HG02973 (cell line): ENCODE data around the gene EPHB3.

Experiments used
- ATAC-seq: cut with Tn5 transposase; IDR thresholded peaks from one replicate; pipeline ENCODE4 v1.9.1; 2021; ENCODE audit warnings: moderate library complexity; ENCODE audit not compliant: unreplicated experiment

Gene EPHB3

GRCh38 chr3:184543256-184543655 is 18.3 kb upstream of the EPHB3 start:
- no peak for ATAC-seq

DNA sequence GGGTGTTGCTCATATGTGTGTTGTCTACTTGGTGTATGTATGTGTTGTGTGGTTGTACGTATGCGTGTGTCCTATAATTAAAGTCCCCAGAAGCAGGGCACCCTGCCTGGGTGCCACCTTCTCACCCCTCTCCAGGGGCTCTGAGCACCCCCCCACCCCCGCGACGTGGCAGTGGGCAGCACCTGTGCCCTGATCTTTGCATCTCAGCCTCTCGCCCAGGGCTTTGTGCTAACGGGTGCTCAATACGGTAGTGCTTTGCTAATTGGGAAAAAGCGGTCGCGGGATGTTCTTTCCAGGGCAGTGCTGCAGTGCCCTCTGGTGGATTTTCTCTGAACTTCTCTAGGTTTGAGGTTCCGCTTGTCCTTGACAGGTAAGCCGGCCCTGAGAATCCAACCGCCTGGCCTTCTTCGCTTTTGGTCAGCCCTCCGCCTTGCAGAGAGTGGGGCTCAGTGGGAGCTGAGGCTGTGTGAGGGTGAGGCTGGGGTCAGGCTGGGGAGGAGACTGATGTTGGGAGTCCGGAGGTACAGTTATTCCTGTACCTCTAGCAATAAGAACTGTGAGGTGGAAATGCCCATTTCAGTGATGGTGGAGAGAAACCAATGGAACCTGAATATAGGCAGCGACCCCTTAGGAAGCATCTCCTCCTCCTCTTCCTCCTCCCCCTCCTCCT is 17.6 kb upstream of the EPHB3 start:
- ATAC-seq: peak; percentile 59

- ATAC-seq: no peak
Observed at GRCh38 chr3:184544513-184544861, 17.1 kb upstream of the EPHB3 start.

- ATAC-seq: no peak
Observed at GRCh38 chr3:184545769-184546168, 15.8 kb upstream of the EPHB3 start.

DNA sequence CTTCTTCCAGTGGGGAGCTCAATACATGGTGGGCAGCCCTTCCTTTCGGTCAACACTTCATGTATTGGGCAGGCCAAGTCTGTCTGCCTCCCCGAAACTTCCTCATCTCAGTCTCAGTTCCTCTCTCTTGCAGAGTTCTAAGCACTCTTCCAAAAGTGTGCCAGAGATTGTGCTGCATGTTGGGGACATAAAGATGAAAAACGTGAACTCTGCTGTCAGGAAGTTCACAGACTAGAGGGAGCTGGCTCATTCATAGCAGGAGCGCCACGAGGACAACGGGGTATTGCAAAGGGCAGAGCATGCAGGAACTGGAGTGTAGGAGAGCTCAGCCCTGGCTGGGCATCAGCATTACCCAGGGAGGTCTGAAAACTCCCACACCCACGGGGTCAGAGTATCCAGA is 15.3 kb upstream of the EPHB3 start:
- ATAC-seq: no peak

GRCh38 chr3:184549796-184550577 is 11.6 kb upstream of the EPHB3 start:
- no peak for ATAC-seq

- ATAC-seq: no peak
Observed at GRCh38 chr3:184551103-184551502, 10.5 kb upstream of the EPHB3 start.

DNA sequence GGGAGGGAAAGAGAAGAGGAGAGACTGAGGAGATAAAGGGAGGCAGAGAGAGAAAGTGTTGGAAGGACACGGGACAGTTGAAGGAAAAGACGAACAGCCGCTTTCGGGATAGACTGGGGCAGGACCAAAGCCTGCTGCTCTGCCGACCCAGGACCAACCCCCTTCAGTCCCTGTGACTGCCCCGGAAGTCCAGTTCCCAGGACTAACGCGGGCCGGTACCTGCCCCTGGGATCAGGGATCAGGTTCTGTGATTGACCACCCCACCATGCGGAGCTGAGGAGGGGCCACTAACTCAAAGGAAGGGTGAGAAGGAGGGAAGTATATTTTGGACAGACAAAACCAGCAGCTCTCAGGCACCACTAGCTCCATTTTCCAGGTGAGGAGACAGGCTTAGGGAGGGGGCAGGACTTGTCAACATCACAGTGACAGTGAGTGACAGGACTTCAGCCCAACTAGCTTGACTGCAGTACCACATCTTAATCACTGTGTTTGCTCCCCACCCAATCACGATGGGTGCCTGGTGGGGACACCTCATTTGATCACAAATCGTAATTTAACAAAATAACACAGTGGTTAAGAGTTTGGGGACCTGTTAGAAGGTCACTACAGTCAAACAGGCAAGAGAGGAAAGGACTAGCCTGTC is 9.8 kb upstream of the EPHB3 start:
- ATAC-seq: no peak

DNA sequence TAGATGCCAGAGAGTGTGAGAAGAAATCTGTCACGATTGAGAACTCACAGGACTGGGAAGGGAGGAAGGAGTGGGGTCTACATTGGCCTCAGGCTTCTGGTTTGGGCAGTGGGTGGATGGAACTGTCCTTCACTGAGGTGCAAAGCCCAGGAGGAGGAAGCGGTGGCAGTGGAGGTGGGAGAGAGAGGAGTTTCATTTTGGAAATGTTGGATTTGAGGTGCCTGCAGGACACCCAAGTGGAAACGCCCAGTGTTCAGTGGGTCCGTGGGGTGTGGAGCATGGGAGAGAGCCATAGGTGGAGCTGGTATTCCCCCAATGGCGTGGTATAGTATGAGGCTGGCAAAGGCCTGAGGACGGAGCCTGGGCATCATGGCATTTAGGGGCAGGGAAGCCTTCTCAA is 9.3 kb upstream of the EPHB3 start:
- no peak for ATAC-seq

DNA sequence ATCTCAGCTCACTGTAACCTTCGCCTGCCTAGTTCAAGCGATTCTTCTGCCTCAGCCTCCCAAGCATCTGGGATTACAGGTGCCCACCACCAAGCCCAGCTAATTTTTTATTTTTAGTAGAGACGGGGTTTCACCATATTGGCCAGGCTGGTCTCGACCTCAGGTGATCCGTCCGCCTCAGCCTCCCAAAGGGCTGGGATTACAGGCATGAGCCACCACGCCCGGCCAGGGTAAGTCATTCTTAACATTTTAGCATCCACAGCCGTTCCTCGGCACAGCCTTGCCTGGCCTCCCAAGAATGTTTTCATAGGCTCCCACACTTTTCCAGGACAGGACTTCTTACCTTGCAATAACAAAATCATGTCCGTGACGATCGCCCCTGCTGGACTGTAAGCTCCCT is 8.7 kb upstream of the EPHB3 start:
- no peak for ATAC-seq

DNA sequence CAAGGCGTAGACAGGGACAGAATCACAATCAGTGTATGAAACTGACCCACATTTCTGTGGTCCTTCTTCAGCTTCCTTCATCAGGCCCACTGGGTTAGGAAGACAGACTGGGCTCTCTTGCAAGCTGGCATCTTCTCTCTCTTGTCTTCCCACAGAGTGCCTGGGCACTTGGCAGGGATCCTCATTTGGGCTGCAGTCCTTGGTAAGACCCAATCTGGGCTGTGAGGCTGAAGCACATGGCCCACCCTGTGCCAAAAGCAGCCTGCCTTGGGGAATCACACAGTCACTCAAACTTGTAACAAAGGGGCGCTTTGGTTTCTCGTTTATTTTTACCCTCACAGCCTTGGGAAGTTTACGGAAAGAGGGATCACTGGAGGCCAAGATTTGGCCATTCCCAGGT is 8.2 kb upstream of the EPHB3 start:
- ATAC-seq: no peak

- no peak for ATAC-seq
Observed at GRCh38 chr3:184554461-184554860, 7.1 kb upstream of the EPHB3 start.

DNA sequence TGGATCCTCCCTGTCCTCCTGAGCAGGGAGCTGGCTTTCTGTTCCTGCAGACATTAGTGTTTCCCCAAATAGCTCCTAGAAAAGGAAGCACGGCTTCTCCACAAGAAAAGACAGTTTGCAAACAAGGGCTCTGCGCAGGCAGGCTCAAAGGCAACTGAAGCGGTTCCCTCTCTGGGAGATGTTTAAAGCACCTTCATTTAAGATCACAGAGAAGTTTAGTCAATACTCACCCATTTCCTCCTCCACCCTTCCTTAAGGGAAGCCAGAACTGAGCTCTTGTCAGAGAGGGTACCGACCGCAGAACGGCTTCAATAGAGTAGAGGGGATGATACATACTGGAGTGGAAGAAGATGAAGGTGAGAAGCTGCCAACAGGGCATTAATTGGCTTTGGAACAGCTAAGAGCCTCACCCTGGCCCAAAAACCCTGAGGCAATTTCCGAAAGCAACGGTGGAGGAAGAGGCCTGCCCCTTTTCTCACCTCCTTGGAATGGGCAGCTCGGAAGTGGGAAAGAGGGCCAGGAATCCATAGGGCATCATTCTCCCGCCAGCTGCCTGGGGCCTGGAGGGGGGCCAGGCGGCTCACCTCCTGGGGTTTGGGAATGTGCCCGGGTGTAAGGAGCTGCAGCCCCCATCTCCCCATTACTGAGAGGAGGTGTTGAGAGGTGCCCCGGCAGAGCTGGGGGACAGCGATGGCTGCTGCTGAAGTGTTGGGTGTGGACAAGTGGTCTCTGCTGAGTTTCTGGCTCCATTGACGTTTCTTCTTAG is 4.8 kb upstream of the EPHB3 start:
- ATAC-seq: no peak

DNA sequence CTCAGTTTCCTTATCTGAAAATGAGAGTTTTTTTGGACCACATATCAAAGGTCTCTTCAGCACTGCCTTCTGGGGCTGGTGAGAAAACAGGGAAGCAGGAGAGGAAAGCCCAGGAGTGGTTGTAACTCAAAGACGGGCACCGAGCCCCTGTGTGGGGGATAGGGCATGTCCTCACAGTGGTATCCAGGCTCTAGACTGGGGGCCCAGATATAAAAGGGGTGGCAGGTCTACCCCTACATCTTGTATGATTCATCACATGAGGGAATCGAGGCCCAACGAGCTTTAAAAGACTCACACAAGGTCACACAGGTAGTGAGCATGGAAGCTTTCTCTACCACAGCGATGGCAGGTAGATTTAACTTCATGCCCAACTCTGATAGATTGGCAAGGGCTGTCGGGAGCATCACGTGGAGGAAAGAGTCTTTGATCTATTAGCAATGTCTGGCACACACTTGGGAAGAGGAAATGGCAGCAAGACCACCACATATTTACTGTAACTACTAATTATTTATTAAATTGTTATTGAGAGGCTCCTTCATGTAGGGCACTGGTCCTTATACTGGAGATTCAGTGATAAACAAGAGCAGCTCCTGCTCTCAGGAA is 4.1 kb upstream of the EPHB3 start:
- no peak for ATAC-seq

GRCh38 chr3:184558726-184559125 is 2.9 kb upstream of the EPHB3 start:
- ATAC-seq: no peak

DNA sequence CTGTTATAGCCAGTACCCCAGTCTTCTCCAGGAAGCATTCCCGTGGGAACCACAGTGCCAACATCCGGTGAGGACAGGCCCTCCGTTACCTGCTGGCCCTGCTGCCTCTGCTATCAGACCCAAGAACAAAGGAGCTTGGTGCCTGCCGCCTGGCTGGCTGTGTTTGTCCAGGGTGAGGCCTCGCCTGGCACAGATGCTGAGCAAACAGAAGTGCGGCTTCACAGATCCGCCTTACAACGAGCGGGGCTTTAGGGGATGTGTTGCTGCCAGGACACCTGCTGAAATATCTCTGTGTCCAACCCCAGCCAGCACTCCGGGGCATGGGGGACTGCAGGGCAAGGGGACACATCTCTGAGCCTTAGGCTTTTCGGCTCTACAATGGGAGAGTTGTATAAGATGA is 2.2 kb upstream of the EPHB3 start:
- ATAC-seq: no peak

- no peak for ATAC-seq
Observed at GRCh38 chr3:184560531-184560930, 1.1 kb upstream of the EPHB3 start.

- ATAC-seq: no peak
Observed at GRCh38 chr3:184561913-184562877, 610 bp downstream of the EPHB3 start.

GRCh38 chr3:184562878-184563560 is 1.4 kb downstream of the EPHB3 start:
- ATAC-seq: no peak
